LNCaP clone FGC (cell line): ENCODE data around the gene U2AF1L4.
"Not testable (repeated sequence)": the region's sequence is repeated elsewhere in the genome, so short reads cannot be mapped to it uniquely, and the experiment has no call there.

Experiments
- DNase-seq: peaks from one replicate; pipeline ENCODE4 v3.0.0-alpha.2; 2011; ENCODE audit warnings: low read depth
- H3K4me3 ChIP-seq: 2 replicates; pipeline ENCODE4 v1.5.1; 2011; ENCODE audit warnings: mild to moderate bottlenecking, low read depth, low read length, control low read depth
- CTCF ChIP-seq: IDR thresholded peaks from 2 replicates; pipeline ENCODE4 v1.5.1; 2012; ENCODE audit warnings: mild to moderate bottlenecking; ENCODE audit not compliant: control insufficient read depth, insufficient read depth; ENCODE audit errors: extremely low read depth

Gene U2AF1L4

GRCh38 chr19:35729021-35729420 is 16.2 kb downstream of the U2AF1L4 start:
- no peak for DNase-seq
- TF ChIP-seq CTCF = no peak
- no peak overlapping the region for H3K4me3 ChIP-seq

GRCh38 chr19:35727956-35728706 is 17.1 kb downstream of the U2AF1L4 start:
- no peak for TF ChIP-seq CTCF
- DNase-seq = no peak
- H3K4me3 ChIP-seq = no peak overlapping the region

GRCh38 chr19:35727053-35727955 is 17.9 kb downstream of the U2AF1L4 start:
- no peak for DNase-seq
- no peak overlapping the region for H3K4me3 ChIP-seq
- no peak for TF ChIP-seq CTCF

DNA sequence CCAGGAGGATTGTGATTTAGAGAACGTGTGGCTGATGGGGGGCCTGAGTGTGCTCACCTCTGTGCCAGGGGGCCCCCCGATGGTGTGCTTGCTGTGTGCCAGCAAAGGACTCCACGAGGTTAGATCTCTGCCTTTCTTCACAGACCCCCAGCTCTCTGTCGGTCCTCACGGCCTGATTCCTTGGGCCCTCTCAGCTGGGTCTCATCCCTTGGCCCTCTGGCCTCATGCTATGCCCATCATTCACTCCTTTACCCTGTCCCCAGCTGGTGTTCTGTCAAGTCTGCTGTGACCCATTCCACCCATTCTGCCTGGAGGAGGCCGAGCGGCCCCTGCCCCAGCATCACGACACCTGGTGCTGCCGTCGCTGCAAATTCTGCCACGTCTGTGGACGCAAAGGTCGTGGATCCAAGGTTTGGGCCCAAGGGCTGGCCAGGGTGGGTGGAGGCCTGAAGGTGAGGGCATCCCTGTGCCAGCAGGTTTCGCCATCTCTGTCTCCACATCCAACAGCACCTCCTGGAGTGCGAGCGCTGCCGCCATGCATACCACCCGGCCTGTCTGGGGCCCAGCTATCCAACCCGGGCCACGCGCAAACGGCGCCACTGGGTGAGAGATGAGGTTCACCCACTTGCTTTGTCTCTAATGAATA is 19.9 kb downstream of the U2AF1L4 start:
- H3K4me3 ChIP-seq = no peak overlapping the region
- DNase-seq = no peak
- no peak for TF ChIP-seq CTCF

GRCh38 chr19:35724560-35724959 is 20.7 kb downstream of the U2AF1L4 start:
- DNase-seq = no peak
- no peak overlapping the region for H3K4me3 ChIP-seq
- no peak for TF ChIP-seq CTCF

DNA sequence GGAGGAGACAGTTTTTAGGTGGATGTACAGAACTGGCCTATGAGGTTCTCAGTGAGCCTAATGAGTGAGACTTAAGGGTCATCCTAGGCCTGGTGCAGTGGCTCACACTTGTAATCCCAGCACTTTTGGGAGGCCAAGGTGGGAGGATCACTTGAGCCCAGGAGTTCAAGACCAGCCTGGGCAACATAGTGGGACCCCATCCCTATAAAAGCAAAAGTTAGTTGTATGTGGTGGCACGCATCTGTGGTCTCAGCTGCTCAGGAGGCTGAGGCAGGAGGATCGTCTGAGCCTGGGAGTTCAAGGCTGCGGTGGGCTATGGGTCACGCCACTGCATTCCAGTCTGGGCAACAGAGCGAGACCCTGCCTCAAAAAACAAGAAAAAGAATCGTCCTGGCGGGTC is 21.1 kb downstream of the U2AF1L4 start:
- H3K4me3 ChIP-seq, DNase-seq: not testable (repeated sequence)

- no peak for TF ChIP-seq CTCF
- no peak for DNase-seq
- H3K4me3 ChIP-seq = no peak overlapping the region
These were observed 21.5 kb downstream of the U2AF1L4 start for GRCh38 chr19:35723671-35724070.
